Chondrocyte (in vitro differentiated cells): ENCODE data around the gene TPPP. TPM values are rescaled to one million over a fixed set of nuclear protein-coding genes. Genes with fewer than 3 reads are reported as not detected.

Experiments
- DNase-seq: peaks from one replicate; pipeline ENCODE4 v3.0.0; 2021; ENCODE audit warnings: mixed read lengths, low spot score
- H3K27ac Mint-ChIP-seq: one replicate; pipeline ENCODE4 v1.8.0; 2021; ENCODE audit warnings: mild to moderate bottlenecking, moderate library complexity, mixed read lengths; ENCODE audit not compliant: unreplicated experiment
- H3K27me3 Mint-ChIP-seq: 2 replicates; pipeline ENCODE4 v1.8.0; 2021; ENCODE audit warnings: low read depth, mixed read lengths
- H3K36me3 Mint-ChIP-seq: 2 replicates; pipeline ENCODE4 v1.8.0; 2021; ENCODE audit warnings: low read depth, mixed read lengths
- H3K4me1 Mint-ChIP-seq: 2 replicates; pipeline ENCODE4 v1.8.0; 2021; ENCODE audit warnings: low read depth, mild to moderate bottlenecking, mixed read lengths
- H3K4me3 Mint-ChIP-seq: one replicate; pipeline ENCODE4 v1.8.0; 2021; ENCODE audit warnings: mild to moderate bottlenecking, moderate library complexity, mixed read lengths; ENCODE audit not compliant: unreplicated experiment
- H3K9me3 Mint-ChIP-seq: 2 replicates; pipeline ENCODE4 v1.8.0; 2021; ENCODE audit warnings: low read depth, mixed read lengths
- CTCF ChIP-seq: fragments of 200-600 bp; sonication (generic); IDR thresholded peaks from 2 replicates; pipeline ENCODE4 v1.5.0; 2021; ENCODE audit warnings: antibody characterized with exemption, mild to moderate bottlenecking, moderate library complexity
- total RNA-seq: library from RNA; stranded (reverse); gene quantifications from 3 replicates; pipeline ENCODE4 v1.2.1, GENCODE V29; 2021

TPPP gene
- total RNA-seq, 1 donor from 2014 or later = 0.70 TPM

DNA sequence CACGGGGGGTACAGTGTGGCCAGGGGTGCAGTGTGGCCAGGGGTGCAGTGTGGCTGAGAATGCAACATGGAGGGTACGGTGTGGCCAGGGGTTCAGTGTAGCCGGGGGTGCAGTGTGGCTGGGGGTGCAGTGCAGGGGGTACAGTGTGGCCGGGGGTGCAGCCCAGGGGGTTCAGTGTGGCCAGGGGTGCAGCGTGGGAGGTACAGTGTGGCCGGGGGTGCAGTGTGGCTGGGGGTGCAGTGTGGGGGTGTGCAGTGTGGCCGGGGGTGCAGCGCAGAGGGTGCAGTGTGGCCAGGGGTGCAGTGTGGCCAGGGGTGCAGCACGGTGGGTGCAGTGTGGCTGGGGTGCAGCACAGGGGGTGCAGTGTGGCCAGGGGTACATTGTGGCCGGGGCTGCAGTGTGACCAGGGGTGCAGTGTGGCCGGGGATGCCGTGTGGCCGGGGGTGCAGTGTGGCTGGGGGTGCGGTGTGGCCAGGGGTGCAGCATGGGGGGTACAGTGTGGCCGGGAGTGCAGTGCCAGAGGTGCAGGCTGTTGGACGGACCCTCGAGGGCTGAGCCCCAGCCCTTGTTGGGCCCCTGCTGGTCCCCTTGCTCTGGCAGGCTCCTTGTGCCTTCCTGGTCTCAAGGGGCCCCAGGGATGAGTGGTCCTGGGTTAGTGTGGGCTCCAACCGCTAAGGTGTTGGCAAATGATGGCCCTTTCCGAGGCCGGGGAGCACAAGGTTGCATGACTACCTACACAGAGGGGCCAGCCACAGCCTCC lies 17.9 kb downstream of the TPPP start:
- Mint-ChIP-seq H3K36me3 (no peaks in the 10 kb centered on the region), H3K27ac (no peak overlapping the region), H3K27me3 (peaks cover 12% of the 10 kb centered on the region), H3K4me3 (no peak overlapping the region), H3K9me3 (no peaks in the 10 kb centered on the region), H3K4me1 (peaks cover 9% of the 10 kb centered on the region)
- peak; percentile 73 for DNase-seq
- TF ChIP-seq CTCF = no peak

DNA sequence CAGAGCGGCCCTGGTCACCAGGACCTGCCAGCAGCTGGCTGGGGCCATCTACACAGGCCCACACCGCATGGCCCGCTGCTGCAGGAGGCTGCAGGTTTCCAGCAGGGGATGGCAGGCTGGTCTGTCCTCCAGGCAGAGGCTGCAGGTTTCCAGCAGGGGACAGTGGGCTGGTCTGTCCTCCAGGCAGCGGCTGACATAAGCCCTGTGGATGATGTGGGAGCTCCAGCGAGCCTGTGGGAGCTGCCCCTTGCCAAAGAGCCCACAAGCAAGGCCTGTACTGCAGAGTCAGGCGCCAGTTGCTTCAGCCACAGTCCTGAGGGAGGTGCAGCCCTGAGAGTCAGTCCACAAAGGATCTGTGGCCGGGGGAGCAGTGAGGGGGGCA lies 18.5 kb downstream of the TPPP start:
- DNase-seq = no peak

DNA sequence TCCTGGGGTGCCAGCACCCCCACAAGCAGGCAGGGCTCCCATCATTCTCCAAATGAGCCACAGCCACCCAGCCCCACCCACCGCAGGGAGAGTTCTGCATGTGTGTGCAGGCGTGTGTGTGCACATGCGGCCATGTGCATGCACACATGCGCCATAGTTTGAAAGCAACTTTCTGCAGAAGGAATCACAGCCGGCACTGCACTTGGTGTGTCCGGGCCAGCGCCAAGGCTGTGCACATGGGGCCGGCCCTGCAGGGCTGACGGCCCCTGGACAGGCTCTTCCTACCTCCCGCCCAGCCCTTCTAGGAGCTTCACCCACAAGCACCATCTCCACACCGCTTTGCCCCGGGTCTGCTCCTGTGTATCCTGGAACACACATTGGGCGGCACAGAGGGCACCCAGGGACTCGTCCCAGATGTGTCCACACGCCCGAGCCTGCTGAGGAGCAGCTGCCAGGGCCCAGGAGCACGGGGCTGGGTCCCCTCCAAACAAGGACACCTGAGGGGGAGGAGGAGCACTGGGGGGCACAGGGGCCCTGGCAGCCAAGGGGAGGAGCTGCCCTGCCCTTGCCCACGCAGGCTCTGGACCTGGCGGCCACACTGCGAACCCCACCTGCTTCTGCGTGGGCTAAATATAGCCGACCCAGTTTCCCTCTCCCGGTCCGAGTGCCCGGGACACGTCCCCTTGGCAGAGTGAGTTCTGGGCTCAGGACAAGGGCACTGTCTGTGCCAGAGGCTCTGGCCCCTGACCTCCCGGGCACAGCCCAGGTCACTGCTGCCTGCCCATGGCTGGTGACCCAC lies 19.1 kb downstream of the TPPP start:
- Mint-ChIP-seq H3K27me3 (peaks cover 12% of the 10 kb centered on the region), H3K27ac (no peak overlapping the region), H3K4me3 (no peak overlapping the region), H3K4me1 (peaks cover 9% of the 10 kb centered on the region), H3K36me3 (no peaks in the 10 kb centered on the region), H3K9me3 (no peaks in the 10 kb centered on the region)
- peak; percentile 89 for DNase-seq
- TF ChIP-seq CTCF = no peak

More for the DNA sequence above, 18.5 kb downstream of the TPPP start:
- H3K36me3 Mint-ChIP-seq = no peaks in the 10 kb centered on the region
- H3K27ac Mint-ChIP-seq = no peak overlapping the region
- TF ChIP-seq CTCF = no peak
- peaks cover 9% of the 10 kb centered on the region for H3K4me1 Mint-ChIP-seq
- peaks cover 12% of the 10 kb centered on the region for H3K27me3 Mint-ChIP-seq
- no peak overlapping the region for H3K4me3 Mint-ChIP-seq
- no peaks in the 10 kb centered on the region for H3K9me3 Mint-ChIP-seq

DNA sequence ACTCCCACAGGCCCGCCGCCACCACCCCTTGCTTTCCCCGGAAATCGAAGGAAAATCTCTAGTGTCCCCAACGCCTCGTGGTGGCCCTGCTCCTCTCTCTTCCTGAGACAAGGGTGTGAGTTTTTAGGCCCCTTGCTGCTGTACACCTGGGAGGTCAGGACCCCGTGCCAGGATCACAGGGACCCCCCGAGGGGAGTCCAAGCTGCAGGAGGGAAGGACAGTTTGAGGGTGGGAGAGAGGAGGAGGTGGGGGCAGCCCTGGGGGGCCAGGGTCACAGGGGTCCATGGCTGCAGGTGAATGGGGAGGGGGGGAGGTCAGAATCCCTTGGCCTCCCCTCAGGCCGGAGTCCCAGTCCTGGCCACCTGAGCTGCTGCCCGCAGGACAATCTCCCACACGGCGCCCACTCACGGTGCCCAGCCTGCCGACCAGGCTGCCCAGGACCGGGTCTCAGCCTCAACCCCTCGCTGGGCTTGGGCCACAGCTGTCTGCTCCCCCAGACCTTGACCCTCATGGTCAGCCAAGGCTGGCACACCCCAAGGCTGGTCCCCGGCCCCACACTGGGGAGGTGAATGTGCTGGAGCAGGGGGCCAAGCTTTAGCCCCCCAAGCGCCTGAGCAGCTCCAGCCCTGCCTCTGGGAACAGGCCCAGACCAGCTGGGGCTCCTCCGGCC lies 19.9 kb downstream of the TPPP start:
- peak; percentile 87 for DNase-seq
- Mint-ChIP-seq H3K36me3 (no peaks in the 10 kb centered on the region), H3K27me3 (peaks cover 12% of the 10 kb centered on the region), H3K9me3 (no peaks in the 10 kb centered on the region), H3K4me1 (peaks cover 9% of the 10 kb centered on the region), H3K4me3 (peak overlapping the region; percentile 9), H3K27ac (peak overlapping the region; percentile 84)
- TF ChIP-seq CTCF = no peak
